H54 (cell line): ENCODE results near the gene PRICKLE2.

ENCODE experiments used
- DNase-seq: peaks from one replicate; pipeline ENCODE4 v3.0.0; 2011; ENCODE audit warnings: low spot score, mixed read lengths; ENCODE audit not compliant: insufficient read length
- FAIRE-seq: peaks from 3 replicates; lab custom pipeline; 2011; peaks lifted over from hg19 to GRCh38; lab: Jason Lieb, UNC
- POLR2A ChIP-seq: IDR thresholded peaks from 2 replicates; pipeline ENCODE4 v1.6.1; 2011; ENCODE audit warnings: low read depth, mild to moderate bottlenecking, low read length

The PRICKLE2 gene, protein sequence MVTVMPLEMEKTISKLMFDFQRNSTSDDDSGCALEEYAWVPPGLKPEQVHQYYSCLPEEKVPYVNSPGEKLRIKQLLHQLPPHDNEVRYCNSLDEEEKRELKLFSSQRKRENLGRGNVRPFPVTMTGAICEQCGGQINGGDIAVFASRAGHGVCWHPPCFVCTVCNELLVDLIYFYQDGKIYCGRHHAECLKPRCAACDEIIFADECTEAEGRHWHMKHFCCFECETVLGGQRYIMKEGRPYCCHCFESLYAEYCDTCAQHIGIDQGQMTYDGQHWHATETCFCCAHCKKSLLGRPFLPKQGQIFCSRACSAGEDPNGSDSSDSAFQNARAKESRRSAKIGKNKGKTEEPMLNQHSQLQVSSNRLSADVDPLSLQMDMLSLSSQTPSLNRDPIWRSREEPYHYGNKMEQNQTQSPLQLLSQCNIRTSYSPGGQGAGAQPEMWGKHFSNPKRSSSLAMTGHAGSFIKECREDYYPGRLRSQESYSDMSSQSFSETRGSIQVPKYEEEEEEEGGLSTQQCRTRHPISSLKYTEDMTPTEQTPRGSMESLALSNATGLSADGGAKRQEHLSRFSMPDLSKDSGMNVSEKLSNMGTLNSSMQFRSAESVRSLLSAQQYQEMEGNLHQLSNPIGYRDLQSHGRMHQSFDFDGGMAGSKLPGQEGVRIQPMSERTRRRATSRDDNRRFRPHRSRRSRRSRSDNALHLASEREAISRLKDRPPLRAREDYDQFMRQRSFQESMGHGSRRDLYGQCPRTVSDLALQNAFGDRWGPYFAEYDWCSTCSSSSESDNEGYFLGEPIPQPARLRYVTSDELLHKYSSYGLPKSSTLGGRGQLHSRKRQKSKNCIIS

GRCh38 chr3:64224826-64225610 lies at the start of gene PRICKLE2:
Gene PRICKLE2, minus strand, starts transcription at chr3:64225466. Its CDS starts 26,539 bp downstream, at chr3:64198927.
- DNase-seq (peak; percentile 45), FAIRE-seq (peak; percentile 74)
- TF ChIP-seq POLR2A: no peak

DNA sequence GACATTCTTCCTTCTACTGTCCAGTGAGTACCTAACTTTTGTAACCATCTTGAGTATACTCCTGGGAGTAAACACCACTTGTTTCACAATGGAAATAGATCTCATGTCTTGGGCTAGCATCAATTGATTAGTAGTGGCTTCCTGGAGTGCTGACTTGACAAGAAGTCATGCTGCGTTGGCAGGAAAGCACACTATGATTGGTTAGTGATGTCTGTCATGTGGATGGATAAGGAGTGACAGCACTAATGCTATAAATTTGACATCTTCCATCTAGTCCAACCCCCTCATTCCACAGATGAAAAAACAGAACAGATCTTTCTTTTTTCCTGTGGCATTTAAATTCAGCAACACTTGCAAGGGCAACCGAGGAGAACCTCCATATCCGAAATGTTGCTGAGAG lies 47.6 kb upstream of the PRICKLE2 start:
- FAIRE-seq: no peak
- DNase-seq: no peak
- TF ChIP-seq POLR2A: no peak

DNA sequence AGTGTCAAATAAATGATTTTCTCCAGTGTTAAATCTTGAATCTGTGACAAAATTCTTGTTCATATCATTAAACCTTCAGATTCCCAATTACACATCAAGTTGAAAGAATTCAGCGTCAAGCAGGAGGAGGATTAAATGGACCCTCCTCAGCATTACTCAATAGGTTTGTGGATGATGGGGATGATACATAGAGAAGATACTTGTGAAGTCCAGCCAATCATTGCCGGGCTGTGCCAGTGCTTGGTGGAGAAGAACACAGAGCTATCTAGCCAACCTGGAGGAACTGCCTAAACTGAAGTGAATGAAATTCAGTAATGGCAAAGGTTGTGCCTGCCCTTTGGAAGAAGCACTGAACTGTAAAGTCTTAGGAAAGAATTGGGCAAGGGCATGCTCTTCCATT lies 47.0 kb upstream of the PRICKLE2 start:
- no peak for TF ChIP-seq POLR2A
- DNase-seq (no peak), FAIRE-seq (no peak)

DNA sequence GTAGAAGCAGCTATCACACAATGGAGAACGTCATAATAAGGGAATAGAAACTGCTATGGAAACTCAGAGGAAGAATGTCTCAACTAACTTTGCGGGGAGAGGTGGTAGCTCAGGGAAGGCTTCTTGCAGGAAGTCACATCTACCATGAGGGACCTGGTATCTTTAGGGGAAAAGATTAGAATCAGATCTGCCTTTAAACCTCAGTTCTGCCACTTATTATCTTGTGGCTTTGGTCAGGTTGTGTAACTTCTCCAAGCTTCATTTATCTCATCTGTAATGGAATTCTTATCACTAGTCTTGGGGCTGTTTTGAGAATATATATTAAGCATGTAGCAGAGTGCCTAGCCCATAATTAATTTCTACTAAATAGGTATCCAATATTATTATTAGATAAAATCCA lies 46.4 kb upstream of the PRICKLE2 start:
- no peak for TF ChIP-seq POLR2A
- FAIRE-seq (no peak), DNase-seq (no peak)

DNA sequence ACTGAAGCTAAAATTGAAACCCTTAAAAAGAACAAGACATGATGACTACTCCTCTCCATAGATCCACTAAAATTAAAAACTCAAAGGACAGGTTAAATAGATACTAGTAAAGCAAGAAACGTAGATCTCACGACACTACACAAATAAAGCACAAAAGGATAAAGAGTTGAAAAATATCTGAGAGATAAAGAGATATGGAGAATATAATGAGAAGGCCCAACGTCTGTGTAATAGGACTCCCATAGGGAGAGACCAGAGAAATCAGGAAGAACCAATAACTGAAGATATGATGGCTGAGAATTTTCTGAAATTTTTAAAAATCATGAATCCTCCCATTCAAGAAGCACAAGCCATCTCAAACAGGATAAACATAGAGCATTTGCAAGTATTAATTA lies 45.6 kb upstream of the PRICKLE2 start:
- no peak for FAIRE-seq
- TF ChIP-seq POLR2A: no peak
- no peak for DNase-seq

- DNase-seq (no peak), FAIRE-seq (no peak)
- TF ChIP-seq POLR2A: no peak
Measured at GRCh38 chr3:64270142-64270865, 45.0 kb upstream of the PRICKLE2 start.

DNA sequence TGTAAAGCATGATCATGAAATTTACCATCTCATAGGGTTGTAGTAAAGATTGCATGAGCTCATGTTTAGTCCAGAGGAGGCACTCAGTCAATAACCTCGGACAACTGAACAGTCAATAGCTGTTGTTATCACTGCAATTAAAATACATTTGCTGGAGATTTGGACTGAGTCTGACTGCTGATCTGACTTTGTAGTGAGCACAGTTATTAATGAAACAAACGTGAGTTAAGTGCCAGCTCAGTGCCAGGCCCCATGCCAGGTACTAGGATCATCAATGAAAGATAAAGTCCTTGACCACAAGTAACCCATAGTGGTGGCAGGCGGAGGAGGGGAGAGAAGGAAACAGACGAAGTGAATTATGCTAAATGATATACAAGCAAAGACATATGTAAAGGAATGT lies 43.7 kb upstream of the PRICKLE2 start:
- FAIRE-seq: no peak
- no peak for TF ChIP-seq POLR2A

GRCh38 chr3:64267721-64268604 lies 42.7 kb upstream of the PRICKLE2 start:
- peak; percentile 67 for TF ChIP-seq POLR2A
- DNase-seq: peak; percentile 59
- FAIRE-seq: no peak

More for the DNA sequence above, 43.7 kb upstream of the PRICKLE2 start:
- DNase-seq: no peak

DNA sequence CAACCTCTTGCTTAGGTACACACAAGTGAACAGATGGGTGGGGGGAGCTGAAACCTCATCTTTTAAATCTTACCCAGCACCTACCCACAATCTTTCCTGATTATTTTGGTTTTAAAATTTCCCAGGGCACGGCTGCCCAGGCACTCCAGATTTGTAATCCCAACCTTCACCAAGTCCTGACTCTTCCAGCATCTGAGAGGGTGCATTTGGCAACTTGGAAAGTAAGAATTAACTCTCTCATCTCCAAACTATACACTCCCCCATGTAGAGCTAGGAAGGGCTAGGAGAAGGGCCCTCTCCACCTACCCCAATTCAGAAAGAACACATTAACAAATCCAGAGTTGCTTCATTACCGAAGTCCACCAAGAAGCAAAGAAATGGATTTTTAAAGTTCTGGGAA lies 41.7 kb upstream of the PRICKLE2 start:
- FAIRE-seq (no peak), DNase-seq (no peak)
- no peak for TF ChIP-seq POLR2A

DNA sequence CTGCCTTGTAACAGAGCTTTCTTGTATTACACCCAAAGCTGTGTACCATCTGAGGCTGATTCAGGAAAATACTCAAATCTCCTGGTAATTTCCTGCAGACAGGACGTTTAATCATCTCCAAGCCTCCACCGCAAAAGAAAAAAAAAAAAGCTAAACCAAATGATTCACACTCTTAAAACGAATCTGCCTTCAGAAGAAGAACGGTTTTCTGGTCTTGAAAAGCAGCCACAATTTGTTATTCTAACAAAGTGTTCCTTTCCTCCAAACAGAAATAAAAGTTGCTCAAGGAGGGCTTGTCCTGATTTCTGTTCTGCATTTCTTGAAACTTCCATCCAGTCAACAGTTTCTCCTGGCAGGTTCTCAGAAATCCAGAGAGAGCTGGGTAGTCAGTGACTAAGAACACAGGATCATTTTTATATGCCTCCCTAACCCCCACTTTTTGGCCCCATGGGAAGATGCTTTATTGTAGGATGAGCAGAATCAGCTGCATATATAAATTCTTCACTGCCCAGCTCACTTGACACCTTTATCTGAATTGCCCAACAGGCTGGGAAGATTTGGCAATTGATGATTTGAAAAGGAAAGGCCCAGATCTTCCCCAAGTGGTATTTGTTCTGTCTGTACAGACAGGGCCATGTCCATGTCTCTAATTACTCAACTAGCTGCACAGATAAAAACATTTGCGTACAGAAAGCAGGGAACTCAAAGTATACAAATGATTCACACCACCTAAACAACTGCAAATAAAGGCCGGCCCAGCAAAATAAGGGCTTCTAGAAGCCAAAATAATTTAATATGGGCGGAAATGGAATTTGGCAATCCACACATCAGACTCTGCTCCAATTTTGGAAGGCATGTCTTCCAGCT lies 41.0 kb upstream of the PRICKLE2 start:
- DNase-seq: peak; percentile 37
- no peak for FAIRE-seq
- no peak for TF ChIP-seq POLR2A

DNA sequence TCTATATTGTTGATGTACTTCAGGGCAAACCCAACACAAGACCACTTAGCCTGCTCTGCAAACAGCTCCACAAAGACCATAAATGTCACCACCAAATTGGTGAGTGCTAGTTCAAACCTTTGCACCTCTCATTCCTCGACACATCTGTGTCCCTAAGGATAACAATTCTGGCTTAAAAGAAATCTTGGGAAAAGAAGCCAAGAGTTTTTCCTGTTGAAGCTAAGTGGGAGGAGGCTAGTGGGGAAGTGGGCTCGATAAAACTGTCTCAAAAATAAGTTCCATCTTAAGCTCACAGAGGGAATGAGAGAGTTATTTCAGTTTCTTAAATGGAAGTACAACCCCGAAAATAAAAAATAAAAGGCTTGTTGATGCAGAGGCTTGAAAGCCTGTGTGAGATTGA lies 40.4 kb upstream of the PRICKLE2 start:
- no peak for FAIRE-seq
- TF ChIP-seq POLR2A: no peak
- no peak for DNase-seq
